HG03066 (cell line): Measurements from ENCODE around the gene CDH4.

Experiments
- ATAC-seq: cut with Tn5 transposase; IDR thresholded peaks from one replicate; pipeline ENCODE4 v1.9.1; 2021; ENCODE audit warnings: low read depth; ENCODE audit not compliant: unreplicated experiment

Gene CDH4

GRCh38 chr20:61691978-61692377, 439.9 kb downstream of the CDH4 start:
- ATAC-seq = no peak

DNA sequence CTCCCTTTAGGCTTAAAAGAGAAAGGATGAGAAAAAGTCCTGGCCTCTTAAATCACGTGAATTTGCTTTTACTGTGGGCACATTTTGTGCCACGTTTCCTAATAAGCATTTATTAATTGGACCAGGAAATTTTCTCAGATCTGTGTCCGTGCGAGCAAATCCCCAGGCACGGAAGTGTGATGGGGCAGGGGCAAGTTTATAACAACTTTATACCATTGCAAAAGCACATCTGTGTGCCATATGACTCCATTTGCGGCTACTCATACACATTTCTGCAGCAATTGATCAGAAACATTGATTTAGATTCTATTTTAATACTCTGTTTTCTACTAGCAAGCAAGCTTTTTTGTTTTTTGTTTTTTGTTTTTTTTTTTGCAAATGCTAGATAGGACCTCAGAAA, 440.4 kb downstream of the CDH4 start:
- ATAC-seq = no peak

DNA sequence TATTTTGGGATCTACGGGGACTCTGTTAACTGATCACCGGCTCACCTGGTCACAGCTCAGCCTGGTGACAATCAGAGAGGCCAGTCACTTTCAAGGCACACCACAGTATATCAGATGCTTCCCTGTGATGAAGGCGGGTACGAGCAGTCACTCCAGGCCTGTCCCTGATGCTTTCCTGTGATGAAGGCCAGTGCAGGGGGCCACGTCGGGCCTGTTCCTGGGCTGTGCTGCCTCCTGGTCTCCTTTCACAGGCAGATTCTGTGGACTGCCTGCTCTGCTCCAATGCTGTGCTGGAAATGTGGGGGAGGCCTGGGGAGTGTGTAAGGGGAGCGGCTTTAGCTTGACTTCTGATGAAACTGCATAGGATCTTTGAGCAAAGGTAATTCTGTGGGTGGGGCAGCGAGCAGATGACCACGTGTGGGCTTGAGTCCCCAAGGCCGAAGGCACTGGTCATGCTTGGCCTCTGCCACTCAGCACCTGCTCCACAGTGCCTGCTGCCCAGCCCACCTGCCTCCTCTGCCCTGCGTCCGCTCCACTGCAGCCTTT, 441.1 kb downstream of the CDH4 start:
- ATAC-seq = no peak

- ATAC-seq = no peak
Observed at GRCh38 chr20:61694682-61695081, 442.6 kb downstream of the CDH4 start.

- no peak for ATAC-seq
Observed at GRCh38 chr20:61695741-61696140, 443.7 kb downstream of the CDH4 start.

GRCh38 chr20:61696181-61696735, 444.2 kb downstream of the CDH4 start:
- no peak for ATAC-seq

DNA sequence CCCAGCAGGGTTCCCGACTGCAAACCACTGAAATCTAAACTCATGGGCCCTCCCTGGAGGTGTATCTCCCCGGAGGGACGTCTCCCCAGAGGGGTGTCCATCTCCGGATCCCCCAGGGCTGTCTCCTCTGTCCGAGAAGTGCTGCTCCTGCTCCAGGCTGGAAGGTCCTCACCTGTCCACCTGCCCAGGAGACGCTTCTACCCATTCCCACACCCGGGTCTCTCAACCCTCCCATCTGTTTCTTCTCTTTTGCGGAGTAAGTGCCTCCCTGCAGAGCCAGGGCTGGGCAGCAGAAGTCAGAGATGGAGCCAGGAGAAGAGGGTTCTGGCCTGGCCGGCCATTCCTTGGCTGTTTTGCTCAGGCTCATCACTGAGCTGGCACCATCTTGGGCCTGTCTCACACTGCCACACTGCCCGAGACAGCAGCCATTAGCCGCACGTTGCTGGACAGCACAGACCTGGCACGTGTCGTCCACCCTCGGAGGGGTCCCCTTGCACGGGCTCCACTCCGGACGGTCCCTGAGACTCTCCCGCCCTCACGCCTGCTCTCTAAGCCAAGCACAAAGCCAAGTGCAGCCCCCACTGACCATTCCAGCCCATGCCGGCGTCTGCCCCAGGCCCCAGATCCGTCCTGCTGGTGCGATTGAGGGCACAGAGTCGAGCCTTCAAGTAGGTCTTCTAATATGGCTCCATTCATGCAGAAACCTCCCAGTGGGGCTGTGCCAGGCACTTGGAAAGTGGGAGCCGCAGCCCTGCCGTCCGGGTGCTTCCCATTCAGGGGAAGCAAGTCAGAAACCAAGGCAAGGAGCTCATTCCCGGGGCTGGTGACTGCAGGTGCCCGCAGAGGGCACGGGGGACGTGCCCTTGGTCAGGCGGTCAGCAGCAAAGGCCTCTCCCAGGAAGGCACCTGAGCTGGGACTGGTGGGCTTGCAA, 445.9 kb downstream of the CDH4 start:
- ATAC-seq = no peak

DNA sequence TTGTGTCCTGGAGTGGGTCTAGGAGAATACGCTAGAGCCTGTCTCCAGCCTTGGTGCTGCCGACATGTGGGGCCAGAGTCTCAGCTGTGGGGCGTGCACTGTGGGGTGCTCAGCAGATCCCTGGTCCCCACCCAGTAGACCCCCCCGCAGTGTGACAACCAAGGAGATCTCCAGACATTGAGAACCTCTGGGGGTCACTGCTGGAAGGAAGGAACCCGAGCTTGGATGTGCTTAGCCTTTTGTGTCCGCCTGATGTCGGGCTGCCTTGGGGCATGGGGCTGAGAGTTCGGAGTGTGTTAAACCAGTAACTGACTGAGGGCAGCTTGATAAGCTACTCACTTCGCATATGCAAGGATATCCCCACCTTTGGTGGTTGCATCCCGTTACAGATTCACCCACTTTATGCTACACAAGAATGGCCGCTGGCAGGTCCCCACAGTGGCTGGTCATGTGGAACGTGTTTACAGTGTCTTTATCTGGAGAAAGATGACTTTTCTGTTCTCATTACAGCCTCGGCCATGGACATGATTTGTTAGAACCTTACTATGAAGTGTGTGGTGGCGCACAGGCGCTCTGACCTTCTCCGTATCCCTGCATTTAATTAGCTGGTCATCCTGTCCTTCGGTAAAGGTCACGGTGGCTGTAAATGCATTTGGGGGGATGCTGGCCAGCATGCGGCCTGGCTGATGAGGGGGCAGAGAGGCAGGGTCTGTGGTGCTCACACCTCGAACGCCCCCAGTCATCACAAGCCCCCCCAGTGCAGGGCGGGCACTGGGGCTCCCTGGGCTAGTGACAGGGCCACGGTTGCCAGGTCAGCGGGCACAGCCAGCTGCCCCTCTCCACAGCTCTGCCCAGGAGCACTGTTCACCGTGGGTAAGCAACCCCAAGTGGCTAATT, 446.8 kb downstream of the CDH4 start:
- no peak for ATAC-seq

GRCh38 chr20:61699495-61700374, 447.7 kb downstream of the CDH4 start:
- no peak for ATAC-seq

DNA sequence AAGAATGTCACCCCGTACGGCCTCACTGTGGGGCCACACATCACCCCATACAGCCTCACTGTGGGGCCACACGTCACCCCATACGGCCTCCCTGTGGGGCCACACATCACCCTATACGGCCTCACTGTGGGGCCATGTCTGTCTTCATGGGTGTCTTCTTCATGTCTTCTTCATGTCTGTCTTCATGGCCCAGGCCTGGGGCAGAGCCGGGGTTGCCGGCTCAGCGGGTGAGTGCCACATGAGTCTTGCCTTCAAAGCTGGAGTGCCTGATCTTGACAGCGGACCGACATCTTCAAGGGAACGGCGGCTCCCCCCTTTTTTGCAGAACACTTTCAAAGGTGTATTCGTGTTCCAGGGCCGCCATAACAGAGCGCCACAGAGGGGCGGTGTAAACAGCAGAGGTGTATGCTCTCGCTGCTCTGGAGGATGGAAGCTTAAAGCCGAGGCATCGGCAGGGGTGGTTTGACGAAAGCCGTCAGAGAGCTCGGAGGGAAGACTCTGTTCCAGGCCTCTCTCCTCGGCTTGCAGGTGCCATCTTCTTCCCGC, 448.6 kb downstream of the CDH4 start:
- ATAC-seq = no peak

GRCh38 chr20:61701401-61701800, 449.3 kb downstream of the CDH4 start:
- no peak for ATAC-seq

DNA sequence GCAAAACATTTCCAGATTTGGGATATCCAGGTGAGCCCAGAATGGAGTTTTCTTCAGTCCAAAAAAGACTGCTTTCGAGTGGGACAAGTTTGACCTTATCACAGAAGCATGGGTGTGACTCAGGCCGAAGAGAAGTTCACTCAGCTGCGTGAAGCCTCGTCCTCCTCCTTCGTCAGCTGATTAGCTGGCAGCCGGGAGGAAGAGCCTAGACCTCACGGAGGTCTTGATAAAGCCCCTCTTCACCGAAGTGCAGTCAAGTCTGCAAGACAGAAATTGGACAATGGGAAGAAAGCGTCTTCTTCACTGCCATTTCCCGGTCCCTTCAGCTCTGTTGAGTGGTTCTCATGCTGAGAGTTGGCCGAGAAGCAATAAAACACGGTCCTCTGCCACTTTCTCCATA, 449.7 kb downstream of the CDH4 start:
- no peak for ATAC-seq

DNA sequence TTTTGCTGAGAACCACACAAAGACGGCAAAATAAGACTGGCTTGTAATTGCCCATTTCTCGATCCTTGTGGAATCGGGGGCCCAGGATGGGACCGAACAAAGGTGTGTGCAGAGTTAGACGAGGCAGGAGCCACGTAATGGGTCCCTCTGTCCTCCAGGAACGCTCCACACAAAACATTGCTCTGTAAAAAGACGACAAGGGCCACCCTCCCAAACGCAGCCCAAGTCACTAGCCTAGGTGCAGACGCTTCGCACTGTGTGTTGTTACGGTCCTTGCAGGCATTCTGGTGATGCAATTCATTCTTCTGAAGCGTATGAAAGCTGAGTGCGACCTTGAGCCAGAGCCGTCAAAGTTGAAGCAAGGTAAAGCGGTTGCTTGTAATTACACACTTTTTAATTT, 450.2 kb downstream of the CDH4 start:
- no peak for ATAC-seq

- ATAC-seq = no peak
Observed at GRCh38 chr20:61704661-61705060, 452.6 kb downstream of the CDH4 start.

GRCh38 chr20:61705386-61706258, 453.6 kb downstream of the CDH4 start:
- no peak for ATAC-seq

DNA sequence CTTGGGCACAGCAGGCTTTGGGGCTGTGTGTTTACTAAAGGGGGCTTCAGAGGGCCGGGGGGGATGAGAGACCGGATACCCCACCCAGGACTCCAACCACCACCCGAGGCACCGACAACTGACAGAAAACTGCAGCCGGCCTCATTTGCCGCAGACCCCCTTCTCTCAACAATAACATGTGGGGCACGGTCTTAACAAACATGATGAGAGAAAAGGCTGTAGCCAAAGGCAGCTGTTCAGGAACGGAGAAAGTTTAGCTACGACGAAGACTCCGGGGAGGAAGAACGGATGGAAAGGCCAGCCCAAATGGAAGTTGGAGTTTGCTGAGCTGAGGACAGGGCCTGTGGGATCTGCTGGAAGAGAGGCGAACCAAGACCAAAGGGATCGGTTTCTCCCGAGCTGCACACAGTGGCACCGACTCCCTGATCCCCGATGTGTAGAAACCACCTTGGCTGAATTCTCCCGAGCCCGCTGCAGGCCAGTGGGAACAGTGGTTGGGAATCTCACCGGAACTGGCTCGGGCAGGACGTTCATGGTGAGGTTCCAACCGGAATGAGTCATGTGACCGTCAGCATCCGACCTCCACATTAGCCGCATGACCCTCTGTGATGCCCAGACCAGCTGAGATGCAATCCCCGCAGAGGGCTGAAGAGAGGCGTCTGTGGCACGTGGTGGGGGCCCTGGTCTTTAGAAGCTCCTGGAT, 454.3 kb downstream of the CDH4 start:
- no peak for ATAC-seq

DNA sequence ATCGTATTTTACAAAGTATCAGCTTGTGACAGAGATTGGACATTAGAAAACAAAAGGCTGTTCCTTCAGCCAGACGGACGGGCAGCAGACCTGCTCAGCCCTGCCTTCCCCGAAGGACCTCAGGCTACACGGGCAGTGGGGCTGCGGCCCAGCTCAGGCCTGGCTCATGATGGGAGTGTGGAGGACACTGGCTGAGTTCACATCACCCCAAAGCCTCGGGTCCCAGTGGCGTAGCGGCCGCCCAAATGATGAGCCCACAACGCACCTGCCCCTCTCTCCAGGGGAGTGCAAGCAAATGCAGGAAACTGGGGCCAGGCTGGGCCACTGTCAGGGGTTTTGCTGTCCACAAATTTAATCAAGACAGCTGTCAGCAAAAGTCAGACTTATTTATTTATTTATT, 456.8 kb downstream of the CDH4 start:
- ATAC-seq = no peak

- no peak for ATAC-seq
Observed at GRCh38 chr20:61710108-61710507, 458.0 kb downstream of the CDH4 start.
